Choroid plexus epithelial cell (primary cell): Measurements from ENCODE around the gene CLASP2.
A peak's percentile ranks its signal among the peaks of the same experiment; 100 is the strongest.

Experiments used
- DNase-seq: peaks from one replicate; pipeline ENCODE4 v3.0.0-alpha.2; 2010; ENCODE audit warnings: low read depth
- H3K4me3 ChIP-seq: 2 replicates; pipeline ENCODE4 v1.5.1; 2011; ENCODE audit warnings: low read depth, mild to moderate bottlenecking, control low read depth, low read length, moderate library complexity
- TF ChIP-seq, protein P1 (sequence below): conservative IDR thresholded peaks from 2 replicates; pipeline ENCODE4 v1.5.1; 2011; ENCODE audit warnings: low read depth, mild to moderate bottlenecking, control low read depth, inconsistent platforms, low read length, moderate library complexity

CLASP2 gene

DNA sequence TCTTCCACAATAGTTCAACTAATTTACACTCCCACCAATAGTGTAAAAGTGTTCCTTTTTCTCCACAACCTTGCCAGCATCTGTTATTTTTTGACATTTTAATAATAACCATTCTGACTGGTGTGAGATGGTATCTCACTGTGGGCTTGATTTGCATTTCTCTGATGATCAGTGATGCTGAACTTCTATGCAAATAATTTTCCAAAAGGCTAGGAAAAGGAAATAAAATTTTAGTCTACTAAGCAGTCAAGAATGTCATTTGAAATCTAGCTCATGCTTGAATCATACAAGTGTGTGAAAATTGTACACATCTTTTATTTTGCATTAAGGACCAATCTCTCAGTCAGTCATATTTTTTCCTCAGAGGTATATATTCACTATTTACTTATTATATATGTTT, 176.1 kb downstream of the CLASP2 start:
- H3K4me3 ChIP-seq: no peak overlapping the region
- TF ChIP-seq, protein P1, sequence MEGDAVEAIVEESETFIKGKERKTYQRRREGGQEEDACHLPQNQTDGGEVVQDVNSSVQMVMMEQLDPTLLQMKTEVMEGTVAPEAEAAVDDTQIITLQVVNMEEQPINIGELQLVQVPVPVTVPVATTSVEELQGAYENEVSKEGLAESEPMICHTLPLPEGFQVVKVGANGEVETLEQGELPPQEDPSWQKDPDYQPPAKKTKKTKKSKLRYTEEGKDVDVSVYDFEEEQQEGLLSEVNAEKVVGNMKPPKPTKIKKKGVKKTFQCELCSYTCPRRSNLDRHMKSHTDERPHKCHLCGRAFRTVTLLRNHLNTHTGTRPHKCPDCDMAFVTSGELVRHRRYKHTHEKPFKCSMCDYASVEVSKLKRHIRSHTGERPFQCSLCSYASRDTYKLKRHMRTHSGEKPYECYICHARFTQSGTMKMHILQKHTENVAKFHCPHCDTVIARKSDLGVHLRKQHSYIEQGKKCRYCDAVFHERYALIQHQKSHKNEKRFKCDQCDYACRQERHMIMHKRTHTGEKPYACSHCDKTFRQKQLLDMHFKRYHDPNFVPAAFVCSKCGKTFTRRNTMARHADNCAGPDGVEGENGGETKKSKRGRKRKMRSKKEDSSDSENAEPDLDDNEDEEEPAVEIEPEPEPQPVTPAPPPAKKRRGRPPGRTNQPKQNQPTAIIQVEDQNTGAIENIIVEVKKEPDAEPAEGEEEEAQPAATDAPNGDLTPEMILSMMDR: no peak
- DNase-seq: no peak

DNA sequence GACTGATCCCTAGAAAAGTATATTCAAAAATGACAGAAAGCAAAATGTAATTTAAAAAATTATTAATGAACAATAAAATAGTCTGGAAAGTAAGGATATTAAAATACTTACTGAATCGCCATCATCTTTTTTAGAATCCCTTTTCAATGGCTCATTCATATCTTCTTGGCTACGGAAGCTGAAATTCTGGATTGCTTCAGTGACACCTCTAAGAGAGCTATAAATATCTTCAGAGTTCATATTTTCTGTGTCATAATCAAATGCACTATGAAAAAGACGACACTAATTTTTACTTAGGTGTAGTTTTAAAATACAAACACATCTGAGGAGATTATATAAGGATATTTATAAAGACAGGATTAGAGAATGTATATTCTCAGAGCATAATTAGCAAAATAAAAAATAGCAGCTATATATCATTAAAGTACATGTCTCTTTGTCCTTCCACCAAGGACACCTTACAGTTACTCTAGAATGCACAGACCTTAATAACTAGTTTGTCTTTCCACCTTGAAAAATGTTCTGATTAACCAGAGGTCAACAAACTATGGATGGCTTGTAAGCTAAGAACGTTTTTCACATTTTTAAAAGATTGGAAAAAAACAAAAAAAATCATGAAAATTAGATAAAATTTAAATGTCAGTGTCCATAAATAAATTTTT, 179.2 kb downstream of the CLASP2 start:
- H3K4me3 ChIP-seq: no peak overlapping the region
- DNase-seq: no peak
- TF ChIP-seq, protein P1: no peak

DNA sequence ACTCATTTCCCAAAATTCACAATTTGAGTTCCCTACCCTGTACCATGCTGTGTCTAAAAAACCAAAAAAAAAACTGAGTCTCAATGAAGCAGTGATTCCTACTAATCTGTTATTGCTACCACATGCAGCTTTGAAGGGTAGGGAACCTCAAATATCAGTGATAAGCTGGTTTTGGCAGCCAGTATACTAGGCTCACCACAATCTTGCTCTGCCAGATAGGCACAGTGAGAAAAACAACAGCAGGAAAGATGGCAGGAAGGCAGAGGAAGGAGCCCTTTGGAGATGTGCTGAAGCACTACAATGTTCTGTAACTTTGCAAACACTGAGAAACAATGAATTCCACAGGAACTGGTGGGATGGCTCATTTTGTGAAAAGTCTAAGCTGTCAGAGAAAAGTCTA, 180.9 kb downstream of the CLASP2 start:
- no peak overlapping the region for H3K4me3 ChIP-seq
- TF ChIP-seq, protein P1: no peak
- peak; percentile 3 for DNase-seq

DNA sequence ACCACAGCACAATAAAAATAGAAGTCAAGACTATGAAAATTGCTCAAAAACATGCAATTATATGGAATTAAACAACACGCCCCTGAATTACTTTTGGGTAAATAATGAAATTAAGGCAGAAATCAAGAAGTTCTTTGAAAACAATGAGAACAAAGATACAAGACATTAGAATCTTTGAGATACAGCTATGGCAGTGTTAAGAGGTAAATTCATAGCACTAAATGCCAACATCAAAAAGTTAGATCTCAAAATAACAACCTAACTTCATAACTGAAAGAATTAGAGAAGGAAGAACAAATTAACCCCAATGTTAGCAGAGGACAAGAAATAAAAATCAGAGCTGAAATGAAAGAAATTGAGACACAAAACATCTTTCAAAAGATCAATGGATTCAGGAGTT, 191.3 kb downstream of the CLASP2 start:
- TF ChIP-seq, protein P1: no peak
- no peak overlapping the region for H3K4me3 ChIP-seq

DNA sequence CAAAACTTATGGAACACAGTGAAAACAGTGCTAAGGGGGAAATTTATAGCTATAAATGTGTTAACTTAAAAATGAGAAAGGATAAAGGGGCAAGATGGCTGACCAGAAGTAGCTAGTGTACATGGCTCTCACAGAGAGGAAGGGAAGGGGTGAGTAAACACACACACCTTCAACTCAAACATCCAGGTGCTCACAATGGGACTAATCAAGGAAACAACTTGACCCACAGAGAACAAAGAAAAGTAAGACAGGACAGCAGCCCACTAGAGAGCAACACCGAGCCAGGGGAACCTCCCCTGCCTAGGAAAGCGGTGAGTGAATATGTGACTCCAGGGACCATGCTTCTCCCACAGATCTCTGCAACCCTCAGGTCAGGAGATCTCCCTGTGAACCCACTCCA, 192.8 kb downstream of the CLASP2 start:
- no peak overlapping the region for H3K4me3 ChIP-seq
- no peak for DNase-seq
- TF ChIP-seq, protein P1: no peak

More for the DNA sequence above, 191.3 kb downstream of the CLASP2 start:
- no peak for DNase-seq

DNA sequence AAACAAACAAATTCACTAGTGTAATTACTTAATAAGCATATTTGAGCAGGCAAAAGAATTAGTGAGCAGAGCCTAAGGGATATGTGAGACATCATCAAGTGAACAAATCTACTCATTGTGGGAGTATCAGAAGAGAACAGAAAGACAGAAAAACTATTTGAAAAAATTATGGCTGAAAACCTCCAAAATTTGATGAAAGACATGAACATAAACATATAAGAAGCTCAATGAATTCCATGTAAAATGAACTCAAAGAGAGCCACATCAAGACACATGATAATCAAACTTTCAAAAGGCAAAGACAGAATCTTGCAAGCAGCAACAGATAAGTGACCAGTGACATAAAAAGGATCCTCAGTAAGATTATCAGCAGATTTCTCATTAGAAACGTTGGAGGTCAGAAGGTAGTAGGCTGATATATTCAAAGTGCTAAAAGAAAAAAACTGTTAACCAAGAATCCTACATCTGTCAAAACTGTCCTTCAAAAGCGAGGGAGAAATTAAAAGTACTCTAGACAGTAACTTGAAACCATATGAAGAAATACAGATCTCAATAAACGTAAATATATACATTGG, 194.9 kb downstream of the CLASP2 start:
- TF ChIP-seq, protein P1: no peak
- H3K4me3 ChIP-seq: no peak overlapping the region
- no peak for DNase-seq

DNA sequence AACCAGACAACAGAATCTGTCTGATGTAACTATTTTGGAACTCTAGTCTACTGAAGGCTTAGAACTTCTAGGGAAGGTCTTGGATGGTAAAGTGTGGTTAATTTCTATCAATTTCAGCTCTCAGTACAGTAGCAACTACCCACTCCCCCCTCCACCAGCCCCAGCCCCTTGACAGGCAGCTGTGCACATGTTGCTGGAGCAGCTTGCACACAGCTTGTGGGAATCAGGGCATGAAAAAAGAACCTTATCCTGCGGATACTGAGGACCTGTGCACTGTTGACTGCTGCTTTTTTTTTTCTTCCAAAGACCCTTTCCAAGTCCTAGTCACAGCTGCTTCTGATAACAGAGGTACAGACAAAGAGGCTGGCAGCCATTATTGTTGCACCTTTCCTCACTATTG, 196.3 kb downstream of the CLASP2 start:
- TF ChIP-seq, protein P1: no peak
- DNase-seq: no peak
- no peak overlapping the region for H3K4me3 ChIP-seq
